HG03196 (cell line): ENCODE results near the gene SSU72.
A peak's percentile ranks its signal among the peaks of the same experiment; 100 is the strongest.
"Not testable (repeated sequence)": the region's sequence is repeated elsewhere in the genome, so short reads cannot be mapped to it uniquely, and the experiment has no call there.

Experiments used
- ATAC-seq: cut with Tn5 transposase; IDR thresholded peaks from one replicate; pipeline ENCODE4 v1.9.1; 2021; ENCODE audit not compliant: unreplicated experiment

The SSU72 gene

DNA sequence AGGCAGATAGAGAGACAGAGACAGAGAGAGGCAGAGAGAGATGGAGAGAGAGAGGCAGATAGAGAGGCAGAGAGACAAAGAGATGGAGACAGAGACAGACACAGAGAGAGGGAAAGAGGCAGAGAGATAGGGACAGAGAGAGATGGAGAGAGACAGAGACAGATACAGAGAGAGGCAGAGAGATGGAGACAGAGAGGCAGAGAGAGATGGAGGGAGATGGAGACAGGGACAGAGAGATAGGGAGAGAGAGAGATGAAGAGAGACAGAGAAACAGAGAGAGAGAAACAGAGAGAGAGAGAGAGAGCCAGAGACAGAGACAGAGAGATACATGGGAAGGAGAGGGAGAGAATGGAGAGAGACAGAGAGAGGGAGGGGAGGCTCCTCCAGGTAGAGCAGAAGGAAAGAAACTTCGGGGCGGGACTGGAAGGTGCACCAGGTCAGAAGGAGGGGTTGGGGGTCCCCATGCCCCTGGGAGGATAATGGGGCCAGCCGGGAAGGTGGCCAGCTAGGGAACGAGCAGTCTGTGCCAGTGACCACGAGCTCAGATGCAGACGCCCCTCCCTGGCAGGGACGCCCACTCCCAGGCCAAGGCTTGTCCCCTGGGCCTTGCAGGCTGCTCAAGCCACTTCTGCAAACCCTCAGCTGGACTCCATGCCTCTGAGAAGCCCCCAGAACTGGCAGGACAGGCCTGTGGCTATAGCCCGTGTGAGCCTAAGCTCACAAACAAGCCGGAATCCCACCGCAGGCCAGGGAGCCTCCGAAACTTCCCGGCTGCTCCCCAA is 22.0 kb upstream of the SSU72 start:
- ATAC-seq = no peak

GRCh38 chr1:1595341-1595740 is 20.7 kb upstream of the SSU72 start:
- not testable (repeated sequence) for ATAC-seq

DNA sequence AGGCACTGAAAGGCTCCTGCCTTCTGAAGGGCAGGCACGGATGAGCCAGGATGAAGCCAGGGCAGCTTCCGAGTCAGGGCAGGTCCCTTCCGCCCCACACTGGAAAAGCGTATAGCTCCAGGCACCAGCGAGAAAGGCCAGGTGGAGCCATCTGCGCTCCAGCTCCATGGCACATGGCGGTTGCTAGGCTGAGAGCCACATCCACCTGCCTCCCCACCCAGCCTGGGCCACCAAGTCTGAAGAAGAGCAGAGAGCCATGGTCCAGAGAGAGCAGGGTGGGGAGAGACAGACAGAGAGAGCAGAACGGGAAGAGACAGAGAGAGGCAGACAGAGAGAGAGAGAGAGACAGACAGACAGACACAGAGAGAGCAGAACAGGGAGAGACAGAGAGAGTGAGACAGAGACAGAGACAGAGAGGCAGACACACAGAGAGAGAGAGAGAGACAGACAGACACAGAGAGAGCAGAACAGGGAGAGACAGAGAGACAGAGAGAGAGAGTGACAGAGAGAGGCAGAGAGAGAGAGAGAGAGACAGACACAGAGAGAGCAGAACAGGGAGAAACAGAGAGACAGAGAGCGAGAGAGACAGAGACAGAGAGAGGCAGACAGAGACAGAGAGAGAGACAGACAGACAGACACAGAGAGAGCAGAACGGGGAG is 20.1 kb upstream of the SSU72 start:
- no peak for ATAC-seq

DNA sequence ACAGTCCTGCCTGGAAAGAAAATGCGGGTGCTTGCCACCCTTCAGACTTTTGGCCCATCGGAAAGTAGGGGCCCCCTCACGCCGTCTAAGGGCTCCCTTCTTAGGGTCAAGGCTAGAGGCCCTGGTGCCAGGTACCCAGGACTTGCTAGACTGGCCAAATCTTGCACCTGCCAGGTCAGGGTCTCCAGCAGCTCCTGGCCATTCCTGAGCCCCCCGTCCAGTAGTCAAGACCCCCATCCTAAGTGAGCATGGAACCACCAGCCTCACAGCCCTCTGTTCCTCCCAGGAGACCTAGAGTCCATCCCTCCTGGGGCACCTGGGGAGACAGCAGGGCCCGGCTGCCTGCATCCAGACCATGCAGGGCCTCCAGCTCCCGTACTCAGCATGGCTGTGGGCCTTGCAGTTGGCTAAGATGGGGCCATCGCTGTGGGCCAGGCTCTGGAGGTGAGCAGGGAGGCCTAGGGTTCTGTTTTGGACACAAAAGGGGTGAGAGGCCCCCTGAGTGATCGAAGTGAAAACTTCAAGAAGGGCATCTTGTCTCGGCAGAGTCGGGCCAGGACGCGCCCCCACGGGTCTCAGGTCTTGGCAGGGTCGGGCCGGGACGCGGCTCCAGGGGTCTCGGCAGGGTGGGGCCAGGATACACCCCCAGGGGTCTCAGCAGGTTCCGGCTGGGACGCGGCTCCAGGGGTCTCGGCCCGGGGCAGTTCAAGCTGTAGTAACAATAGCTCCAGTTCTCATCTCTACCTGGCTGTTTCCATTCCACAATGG is 19.4 kb upstream of the SSU72 start:
- ATAC-seq = no peak

DNA sequence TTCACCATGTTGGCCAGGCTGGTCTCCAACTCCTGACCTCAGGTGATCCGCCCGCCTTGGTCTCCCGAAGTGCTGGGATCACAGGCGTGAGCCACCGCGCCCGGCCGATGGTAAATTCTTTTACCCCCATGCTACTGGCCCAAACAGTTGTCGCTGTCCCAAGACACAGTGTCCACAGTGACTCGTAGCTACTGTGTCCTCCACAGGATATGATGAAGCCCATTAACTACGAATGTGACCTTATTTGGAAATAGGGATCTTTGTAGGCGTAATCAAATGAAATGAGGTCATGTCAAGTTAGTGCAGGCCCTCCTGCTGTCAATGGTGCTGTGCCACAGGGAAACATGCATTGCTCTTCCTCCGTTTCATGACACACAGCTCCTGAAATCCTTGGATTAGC is 16.8 kb upstream of the SSU72 start:
- no peak for ATAC-seq

GRCh38 chr1:1583347-1584010 is 8.8 kb upstream of the SSU72 start:
- ATAC-seq = no peak

DNA sequence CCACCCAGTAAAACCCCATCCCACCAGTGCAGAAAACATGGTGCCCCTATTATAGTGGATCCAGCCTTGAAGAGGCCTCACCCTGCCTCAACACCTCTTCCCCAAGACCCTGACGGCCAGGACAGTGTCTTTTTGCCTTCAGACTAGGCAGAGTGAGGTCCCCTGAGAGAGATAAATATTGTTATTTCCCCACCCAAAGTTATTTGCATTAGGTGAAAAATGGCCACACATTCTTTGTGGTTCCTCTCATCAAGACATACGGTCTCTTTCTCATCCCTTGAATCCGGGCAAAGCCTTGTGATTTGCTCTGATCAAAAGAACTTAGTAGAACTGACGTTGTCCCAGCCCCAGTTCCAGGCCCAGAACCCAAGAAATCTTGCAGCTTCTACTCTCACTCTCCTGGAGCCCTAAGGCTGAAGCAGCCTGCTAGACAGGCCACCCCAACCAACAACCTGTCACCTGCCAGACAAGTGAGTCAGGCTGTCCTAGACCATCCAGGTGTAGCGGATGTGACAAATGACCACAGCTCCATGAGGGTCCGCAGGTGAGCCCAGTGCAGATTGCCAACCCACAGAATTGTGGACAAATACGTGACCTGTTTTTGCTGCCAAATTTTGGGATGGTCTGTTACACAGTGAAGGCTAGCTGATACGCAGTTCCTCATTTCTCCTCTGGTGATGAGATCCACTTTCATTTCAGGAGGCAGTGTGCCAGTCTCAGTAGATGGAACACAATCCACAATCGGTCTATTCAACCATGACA is 8.1 kb upstream of the SSU72 start:
- no peak for ATAC-seq

DNA sequence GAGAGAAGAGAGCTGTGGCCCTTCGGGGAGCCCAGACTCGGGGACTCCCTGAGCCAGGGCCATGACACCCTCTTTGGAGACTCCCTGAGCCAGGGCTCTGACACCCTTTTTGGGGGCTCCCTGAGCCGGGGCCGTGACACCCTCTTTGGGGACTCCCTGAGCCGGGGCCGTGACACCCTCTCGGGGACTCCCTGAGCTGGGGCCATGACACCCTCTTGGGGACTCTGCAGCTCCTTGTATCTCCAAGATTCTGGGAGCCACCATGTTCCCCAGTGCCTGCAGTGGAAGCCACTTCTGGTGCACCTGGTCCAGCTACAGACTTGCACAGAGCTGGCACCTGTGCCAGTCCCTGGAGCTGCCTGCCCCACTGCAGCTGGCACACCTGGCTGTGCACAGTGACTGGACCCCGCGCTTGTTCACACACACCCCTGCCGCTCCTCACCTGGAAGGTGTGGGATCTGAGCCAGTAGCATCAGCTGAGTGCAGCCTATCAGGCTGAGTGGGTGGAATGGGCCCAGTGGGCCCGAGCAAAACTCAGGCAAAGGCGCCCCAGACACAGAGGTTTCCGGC is 3.8 kb upstream of the SSU72 start:
- no peak for ATAC-seq

DNA sequence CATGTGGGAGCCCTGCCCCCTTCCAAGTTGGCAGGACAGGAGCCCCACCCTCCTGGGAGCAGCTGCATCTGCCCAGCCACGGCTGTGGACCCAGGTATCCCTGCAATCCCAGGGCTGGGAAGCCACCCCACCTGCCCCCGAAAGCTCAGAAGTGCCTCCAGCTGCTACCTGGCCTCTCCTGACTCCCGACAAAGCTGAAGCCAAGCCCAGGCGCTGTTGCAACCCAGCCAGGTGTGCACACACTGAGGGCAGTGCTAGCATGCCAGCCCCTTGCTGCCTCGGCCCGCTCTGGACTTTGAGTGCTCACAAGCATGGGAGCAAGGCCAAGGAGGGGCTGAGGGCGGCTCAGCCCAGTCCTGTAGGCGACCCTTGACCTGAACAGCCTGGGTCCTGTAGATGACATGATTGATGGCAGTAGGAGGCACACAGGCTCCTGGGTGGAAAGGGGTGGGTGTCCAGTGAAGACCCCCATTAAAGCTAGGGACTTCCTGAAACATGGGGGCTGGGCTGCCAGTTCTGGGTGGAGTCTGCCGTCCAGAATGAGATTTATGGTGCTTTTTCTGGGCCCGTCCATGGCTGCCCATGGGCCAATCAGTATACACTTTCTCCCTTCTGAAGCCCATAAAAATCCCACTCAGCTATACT is 2.8 kb upstream of the SSU72 start:
- no peak for ATAC-seq

GRCh38 chr1:1573843-1574720 is 581 bp downstream of the SSU72 start:
- peak; percentile 52 for ATAC-seq

GRCh38 chr1:1569341-1569740 is 5.3 kb downstream of the SSU72 start:
- no peak for ATAC-seq

DNA sequence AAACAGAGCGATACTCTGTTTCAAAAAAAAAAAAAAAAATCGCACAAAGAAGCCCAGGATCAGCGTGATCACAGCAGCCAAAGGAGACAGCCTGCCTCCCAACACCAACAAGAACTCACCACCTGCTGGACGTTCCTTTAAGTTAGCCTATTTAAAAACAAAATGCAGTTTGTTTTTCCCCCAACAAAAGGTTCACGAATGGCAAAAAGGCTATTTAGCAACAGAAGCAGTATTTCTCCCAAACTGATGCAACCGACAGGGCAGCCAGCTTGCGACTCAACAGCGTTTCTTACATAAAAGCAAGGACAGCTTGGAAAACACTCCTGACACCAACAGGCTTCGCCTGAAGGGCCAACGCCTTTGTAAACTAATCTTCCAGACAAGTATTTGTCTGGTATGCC is 6.8 kb downstream of the SSU72 start:
- no peak for ATAC-seq

DNA sequence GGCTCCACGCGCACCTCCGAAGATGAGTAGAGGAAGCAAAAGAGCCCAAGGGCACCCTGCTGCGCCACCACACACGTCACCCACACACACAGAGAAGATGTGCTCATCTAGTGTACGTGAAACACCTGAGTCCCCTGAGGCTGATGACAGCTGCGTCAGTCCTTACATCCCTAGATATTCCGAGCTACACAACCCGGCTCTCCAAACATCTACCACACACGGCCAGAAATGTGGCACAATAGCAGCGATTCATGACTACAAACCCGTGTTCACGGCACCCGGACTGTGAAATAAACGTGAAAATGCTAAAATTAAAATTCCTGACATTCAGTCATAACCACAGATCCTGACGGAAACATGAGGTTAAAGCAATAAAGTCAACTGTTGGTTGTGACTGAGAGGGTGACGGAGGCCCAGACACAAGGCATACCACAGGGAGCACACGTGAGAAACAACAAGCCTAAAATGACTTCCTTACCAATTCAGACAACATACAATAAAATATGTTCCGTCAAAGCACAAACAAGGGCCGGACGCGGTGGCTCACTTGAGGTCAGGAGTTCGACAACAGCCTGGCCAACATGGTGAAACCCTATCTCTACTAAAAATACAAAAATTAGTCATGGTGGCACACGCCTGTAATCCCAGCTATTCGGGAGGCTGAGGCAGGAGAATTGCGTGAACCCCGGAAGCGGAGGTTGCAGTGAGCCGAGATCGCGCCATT is 7.3 kb downstream of the SSU72 start:
- no peak for ATAC-seq

DNA sequence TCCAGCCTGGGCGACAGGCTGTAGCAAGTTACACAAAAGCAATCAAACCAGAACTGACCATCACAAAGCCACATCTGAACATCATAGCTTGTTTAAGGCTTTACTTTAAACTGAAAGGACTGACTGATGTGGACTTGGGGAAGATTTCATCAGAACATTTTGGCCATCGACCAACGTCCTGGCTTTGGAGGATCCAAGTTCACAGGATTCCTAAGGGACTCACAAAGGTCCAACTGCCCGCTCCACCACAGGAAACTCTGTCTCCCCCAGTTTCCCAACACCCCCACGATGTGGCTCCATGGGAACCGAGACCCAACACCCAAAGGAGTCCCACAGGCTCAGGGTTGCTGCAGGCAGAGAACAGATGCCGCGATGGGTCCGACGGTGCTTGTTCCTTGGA is 9.3 kb downstream of the SSU72 start:
- no peak for ATAC-seq

- no peak for ATAC-seq
These were observed 10.4 kb downstream of the SSU72 start for GRCh38 chr1:1564268-1564667.

DNA sequence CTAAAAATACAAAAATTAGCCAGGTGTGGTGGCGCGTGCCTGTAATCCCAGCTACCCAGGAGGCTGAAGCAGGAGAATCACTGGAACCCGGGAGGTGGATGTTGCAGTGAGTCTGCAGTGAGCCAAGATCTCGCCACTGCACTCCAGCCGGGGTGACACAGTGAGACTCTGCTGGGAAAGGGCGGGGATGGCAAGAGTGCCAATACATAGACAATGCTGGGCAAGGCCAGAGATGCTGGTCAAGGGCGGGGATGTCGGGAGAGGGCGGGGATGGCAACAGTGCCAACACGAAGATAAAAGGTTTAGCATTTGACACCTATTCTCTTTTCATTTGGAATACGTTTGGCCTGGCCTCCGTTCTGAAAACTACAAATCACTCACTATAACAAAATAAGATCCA is 11.0 kb downstream of the SSU72 start:
- no peak for ATAC-seq

DNA sequence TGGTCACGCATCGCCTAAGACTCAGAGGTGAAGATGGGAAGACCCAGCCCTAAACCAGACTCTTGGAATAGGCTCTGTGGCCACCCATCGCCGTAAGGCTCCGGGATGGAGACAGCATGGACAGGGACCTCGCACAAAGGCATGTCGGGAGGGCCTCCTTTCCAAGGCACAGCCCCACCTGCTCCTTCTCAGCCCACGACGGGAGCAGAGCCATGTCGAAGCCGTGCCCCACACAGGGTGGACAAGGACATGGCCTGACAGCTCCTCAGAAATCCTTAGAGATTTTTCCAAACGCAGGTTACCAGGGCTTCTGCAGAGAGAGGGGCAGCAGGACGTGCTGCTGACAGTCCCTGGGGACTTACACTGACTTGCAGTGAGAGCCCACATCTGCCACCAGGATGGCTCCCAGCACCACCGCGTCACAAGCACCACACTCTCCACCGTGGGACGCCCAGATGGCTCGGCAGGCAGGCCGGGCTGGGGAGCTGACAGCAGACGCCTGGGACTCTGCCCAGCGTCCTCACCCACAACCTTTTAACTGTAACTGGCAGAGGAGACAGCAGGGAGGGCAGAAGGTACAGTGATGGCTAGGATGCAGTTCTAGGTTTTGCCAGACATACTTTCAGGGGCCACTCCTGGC is 12.0 kb downstream of the SSU72 start:
- ATAC-seq = no peak
